Medulla oblongata (tissue), 1 donor: ENCODE measurements around the gene SLC22A12.
"Not testable (repeated sequence)": the region's sequence is repeated elsewhere in the genome, so short reads cannot be mapped to it uniquely, and the experiment has no call there.

Source experiments
- DNase-seq: peaks from one replicate; pipeline ENCODE4 v3.0.0-alpha.2; 2015; ENCODE audit errors: extremely low spot score

SLC22A12 gene

GRCh38 chr11:64585150-64585549 is 5.9 kb upstream of the SLC22A12 start:
- no peak for DNase-seq

- DNase-seq: no peak
Measured at GRCh38 chr11:64586366-64586765, 4.7 kb upstream of the SLC22A12 start.

- DNase-seq: no peak
Measured at GRCh38 chr11:64588701-64589100, 2.3 kb upstream of the SLC22A12 start.

- no peak for DNase-seq
Measured at GRCh38 chr11:64591257-64592233, 525 bp downstream of the SLC22A12 start.

- no peak for DNase-seq
Measured at GRCh38 chr11:64592234-64592615, 1.2 kb downstream of the SLC22A12 start.

- no peak for DNase-seq
Measured at GRCh38 chr11:64592656-64593055, 1.6 kb downstream of the SLC22A12 start.

- no peak for DNase-seq
Measured at GRCh38 chr11:64593156-64594105, 2.4 kb downstream of the SLC22A12 start.

GRCh38 chr11:64594159-64594939 is 3.3 kb downstream of the SLC22A12 start:
- no peak for DNase-seq

GRCh38 chr11:64595922-64596321 is 4.9 kb downstream of the SLC22A12 start:
- DNase-seq: not testable (repeated sequence)

- no peak for DNase-seq
Measured at GRCh38 chr11:64597671-64598101, 6.7 kb downstream of the SLC22A12 start.

GRCh38 chr11:64598106-64598796 is 7.2 kb downstream of the SLC22A12 start:
- DNase-seq: no peak

- no peak for DNase-seq
Measured at GRCh38 chr11:64598797-64599697, 8.0 kb downstream of the SLC22A12 start.

- no peak for DNase-seq
Measured at GRCh38 chr11:64599698-64600211, 8.7 kb downstream of the SLC22A12 start.

GRCh38 chr11:64600281-64600992 is 9.4 kb downstream of the SLC22A12 start:
- no peak for DNase-seq

- no peak for DNase-seq
Measured at GRCh38 chr11:64601605-64602465, 10.8 kb downstream of the SLC22A12 start.

- DNase-seq: no peak
Measured at GRCh38 chr11:64602466-64603070, 11.5 kb downstream of the SLC22A12 start.

GRCh38 chr11:64603411-64604110 is 12.5 kb downstream of the SLC22A12 start:
- no peak for DNase-seq
